Stomach (tissue), 4 donors: ENCODE data around the gene PSORS1C1.

Source experiments
- CTCF ChIP-seq, 7 experiments: fragments of 450-650 bp in 4 of 7; fragments of 200-600 bp in 3 of 7; sonication (generic) in 3 of 7; IDR thresholded peaks; one replicate each; pipeline ENCODE4 v1.5.1; 2016 to 2019; ENCODE audit warnings: antibody characterized with exemption in 7 of 7, control low read depth in 2 of 7, mild to moderate bottlenecking in 1 of 7
- POLR2A ChIP-seq, 4 donors: fragments of 450-650 bp; IDR thresholded peaks; one replicate each; pipeline ENCODE4 v1.6.1; 2016; ENCODE audit warnings: antibody characterized with exemption in 4 of 4, control low read depth in 2 of 4, mild to moderate bottlenecking in 1 of 4, moderate library complexity in 1 of 4

GRCh38 chr6:31131595-31131994 is 17.0 kb downstream of the PSORS1C1 start:
- no peak for TF ChIP-seq CTCF (IDR thresholded peaks at IDR 0.05)
- no peak for TF ChIP-seq POLR2A (IDR thresholded peaks at IDR 0.05)
